ENCODE data around the gene FGD3. TPM values are rescaled to one million over a fixed set of nuclear protein-coding genes. Genes with fewer than 3 reads are reported as not detected.

Gene FGD3
- total RNA-seq, 1 experiment from 2014 or later = 26.6 TPM

- no TSS peak for BruUV-seq (replicated peaks)
- Histone ChIP-seq H3K4me3 (ENCODE audit: low read depth, low read length) (no peak overlapping the region), H3K9me3 (peaks cover 10% of the 10 kb centered on the region), H3K27me3 (replicated peaks; ENCODE audit: control insufficient read depth, insufficient read depth, low read length) (no peaks in the 10 kb centered on the region), H3K36me3 (ENCODE audit: control insufficient read depth, insufficient read depth, low read length) (no peaks in the 10 kb centered on the region), H3K4me1 (peaks cover 43% of the 10 kb centered on the region)
- H3K27ac Mint-ChIP-seq (ENCODE audit: unreplicated experiment) = peak overlapping the region; percentile 39
- no peaks in the 10 kb centered on the region for H3K27me3 Mint-ChIP-seq (ENCODE audit: insufficient read depth, unreplicated experiment)
- H3K9me3 Mint-ChIP-seq (ENCODE audit: unreplicated experiment) = no peaks in the 10 kb centered on the region
- CTCF ChIA-PET = no interaction called here
- peaks cover 12% of the 10 kb centered on the region for H3K4me1 Mint-ChIP-seq (ENCODE audit: low read depth, unreplicated experiment)
- H3K4me3 Mint-ChIP-seq (ENCODE audit: unreplicated experiment) = no peak overlapping the region
- intact Hi-C loops (cut with micrococcal nuclease; ENCODE audit: unreplicated experiment) = no loop called here
- DNase-seq = peak; percentile 42 to 57
- peaks cover 25% of the 10 kb centered on the region for H3K36me3 Mint-ChIP-seq (ENCODE audit: insufficient read depth, unreplicated experiment)
- TF ChIP-seq CTCF (IDR thresholded peaks at IDR 0.05; ENCODE audit: insufficient read depth in 1 of 2, low read depth in 1 of 2, low read length in 1 of 2, severe bottlenecking in 1 of 2, unreplicated experiment in 1 of 2) = no peak
- POLR2A ChIA-PET = no interaction called here
Observed at GRCh38 chr9:92970467-92970923, 23.2 kb downstream of the FGD3 start.

GRCh38 chr9:92971121-92971520 lies 23.8 kb downstream of the FGD3 start:
- no peak for TF ChIP-seq CTCF (IDR thresholded peaks at IDR 0.05; ENCODE audit: insufficient read depth in 1 of 2, low read depth in 1 of 2, low read length in 1 of 2, severe bottlenecking in 1 of 2, unreplicated experiment in 1 of 2)
- H3K4me1 Mint-ChIP-seq (ENCODE audit: low read depth, unreplicated experiment) = peaks cover 7% of the 10 kb centered on the region
- peaks cover 27% of the 10 kb centered on the region for H3K36me3 Mint-ChIP-seq (ENCODE audit: insufficient read depth, unreplicated experiment)
- no peak overlapping the region for H3K4me3 Mint-ChIP-seq (ENCODE audit: unreplicated experiment)
- H3K36me3 ChIP-seq (ENCODE audit: control insufficient read depth, insufficient read depth, low read length) = no peaks in the 10 kb centered on the region
- BruUV-seq (replicated peaks) = no TSS peak
- peaks cover 13% of the 10 kb centered on the region for H3K9me3 ChIP-seq
- no peaks in the 10 kb centered on the region for H3K9me3 Mint-ChIP-seq (ENCODE audit: unreplicated experiment)
- H3K27me3 ChIP-seq (replicated peaks; ENCODE audit: control insufficient read depth, insufficient read depth, low read length) = no peaks in the 10 kb centered on the region
- H3K27ac Mint-ChIP-seq (ENCODE audit: unreplicated experiment) = peak overlapping the region; percentile 39
- peaks cover 46% of the 10 kb centered on the region for H3K4me1 ChIP-seq
- no peaks in the 10 kb centered on the region for H3K27me3 Mint-ChIP-seq (ENCODE audit: insufficient read depth, unreplicated experiment)
- ChIA-PET POLR2A (no interaction called here), CTCF (no interaction called here)
- intact Hi-C loops (cut with micrococcal nuclease; ENCODE audit: unreplicated experiment) = no loop called here
- no peak overlapping the region for H3K4me3 ChIP-seq (ENCODE audit: low read depth, low read length)
- no peak for DNase-seq

GRCh38 chr9:92971776-92972175 lies 24.5 kb downstream of the FGD3 start:
- peaks cover 33% of the 10 kb centered on the region for H3K36me3 Mint-ChIP-seq (ENCODE audit: insufficient read depth, unreplicated experiment)
- peaks cover 47% of the 10 kb centered on the region for H3K4me1 ChIP-seq
- H3K4me1 Mint-ChIP-seq (ENCODE audit: low read depth, unreplicated experiment) = peaks cover 7% of the 10 kb centered on the region
- no peaks in the 10 kb centered on the region; the same call in none of the 2 replicates for H3K36me3 ChIP-seq (ENCODE audit: control insufficient read depth, insufficient read depth, low read length)
- H3K9me3 ChIP-seq = peaks cover 13% of the 10 kb centered on the region
- no TSS peak for BruUV-seq (replicated peaks)
- no peak for TF ChIP-seq CTCF (IDR thresholded peaks at IDR 0.05; ENCODE audit: insufficient read depth in 1 of 2, low read depth in 1 of 2, low read length in 1 of 2, severe bottlenecking in 1 of 2, unreplicated experiment in 1 of 2)
- H3K4me3 Mint-ChIP-seq (ENCODE audit: unreplicated experiment) = no peak overlapping the region
- no peaks in the 10 kb centered on the region for H3K9me3 Mint-ChIP-seq (ENCODE audit: unreplicated experiment)
- no peak overlapping the region for H3K4me3 ChIP-seq (ENCODE audit: low read depth, low read length)
- ChIA-PET POLR2A (no interaction called here), CTCF (no interaction called here)
- intact Hi-C loops (cut with micrococcal nuclease; ENCODE audit: unreplicated experiment) = no loop called here
- H3K27me3 ChIP-seq (replicated peaks; ENCODE audit: control insufficient read depth, insufficient read depth, low read length) = no peaks in the 10 kb centered on the region
- H3K27ac Mint-ChIP-seq (ENCODE audit: unreplicated experiment) = no peak overlapping the region
- no peaks in the 10 kb centered on the region for H3K27me3 Mint-ChIP-seq (ENCODE audit: insufficient read depth, unreplicated experiment)
- DNase-seq = no peak
